Anterior cingulate cortex (tissue), 58 donors: ENCODE results near the gene RAB5IF.
"Not testable (repeated sequence)": the region's sequence is repeated elsewhere in the genome, so short reads cannot be mapped to it uniquely, and the experiment has no call there.

Source experiments
- DNase-seq, 58 donors: peaks; one replicate each; lab custom pipeline; 2025; lab: John Stamatoyannopoulos, UW

Gene RAB5IF

DNA sequence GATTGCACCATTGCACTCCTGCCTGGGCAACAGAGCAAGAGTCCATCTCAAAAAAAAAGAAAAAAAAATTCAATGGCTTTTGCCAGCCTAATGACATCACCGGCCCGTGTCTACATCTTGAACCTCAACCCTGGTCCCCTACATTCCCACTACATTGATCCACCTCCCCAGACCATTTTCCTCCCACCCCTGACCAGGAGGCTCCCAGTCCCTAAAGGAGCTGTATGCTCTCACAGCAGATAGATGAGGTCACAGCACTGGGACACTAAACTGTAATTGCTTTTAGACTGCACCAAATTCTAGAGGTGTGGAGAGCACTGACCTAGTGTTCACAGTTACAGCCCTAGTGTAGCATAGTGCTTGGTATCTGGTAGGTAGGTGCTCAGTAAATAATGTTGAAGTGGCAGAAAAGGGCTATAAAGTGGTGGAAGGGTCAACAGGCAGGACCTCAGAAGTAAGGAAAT, 21.5 kb upstream of the RAB5IF start:
- no peak for DNase-seq

DNA sequence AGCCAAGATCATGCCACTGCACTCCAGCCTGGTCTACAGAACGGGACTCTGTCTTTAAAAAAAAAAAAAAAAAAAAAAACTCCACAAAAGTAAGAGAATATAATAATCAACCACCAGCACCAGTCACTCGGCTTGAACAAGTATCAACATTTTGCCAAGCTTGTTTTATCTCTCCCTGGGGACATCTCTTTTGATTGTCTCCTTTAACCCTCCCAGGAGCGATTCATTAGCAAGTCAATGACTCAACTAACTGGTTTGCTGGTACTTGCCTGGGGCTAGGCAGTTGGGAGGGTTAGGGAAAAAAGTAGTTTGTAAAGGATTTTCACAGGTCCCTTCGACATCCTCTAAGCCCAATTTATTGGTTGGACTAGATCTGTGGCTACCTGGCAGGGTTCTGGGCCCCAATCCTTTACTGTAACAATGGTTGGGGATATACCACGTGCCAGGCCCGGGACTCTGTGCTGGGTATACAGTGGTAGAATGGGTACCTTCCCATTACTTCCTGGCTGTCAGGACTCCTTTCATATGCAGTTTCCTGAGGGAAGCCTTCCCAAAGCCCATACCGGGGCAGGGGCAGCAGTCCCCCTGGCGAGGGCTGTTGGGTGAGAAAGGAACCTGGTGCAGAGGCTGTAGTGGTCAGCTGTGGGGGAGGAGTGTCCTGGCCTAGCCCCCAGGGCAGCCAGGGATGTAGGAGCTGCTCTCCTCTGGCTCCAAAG, 20.0 kb upstream of the RAB5IF start:
- DNase-seq = no peak

DNA sequence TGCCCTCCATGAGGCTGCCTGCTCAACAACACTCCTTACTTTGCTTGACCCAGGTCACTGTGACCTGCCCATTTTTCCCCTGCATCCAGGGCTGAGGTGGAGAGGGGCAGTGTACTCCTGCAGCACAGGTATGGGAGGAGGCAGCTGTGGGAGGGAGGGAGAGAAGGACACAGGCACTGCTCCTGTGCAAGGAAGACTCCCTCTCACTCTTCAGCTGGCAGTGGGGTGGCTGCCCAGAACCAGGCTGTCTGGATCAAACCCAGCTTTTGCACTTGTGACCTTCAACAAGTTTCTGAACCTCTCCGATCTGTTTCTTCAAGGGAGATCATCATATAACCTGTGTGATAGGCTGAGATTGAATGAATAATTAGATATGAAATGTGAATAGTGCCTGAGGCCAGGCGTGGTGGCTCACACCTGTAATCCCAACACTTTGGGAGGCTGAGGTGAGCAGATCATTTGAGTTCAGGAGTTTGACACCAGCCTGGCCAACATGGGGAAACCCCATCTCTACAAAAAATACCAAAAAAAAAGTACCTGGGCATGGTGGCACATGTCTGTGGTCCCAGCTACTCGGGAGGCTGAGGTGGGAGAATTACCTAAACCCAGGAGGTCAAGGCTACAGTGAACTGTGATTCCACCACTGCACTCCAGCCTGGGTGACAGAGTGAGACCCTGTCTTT, 18.1 kb upstream of the RAB5IF start:
- DNase-seq = no peak

DNA sequence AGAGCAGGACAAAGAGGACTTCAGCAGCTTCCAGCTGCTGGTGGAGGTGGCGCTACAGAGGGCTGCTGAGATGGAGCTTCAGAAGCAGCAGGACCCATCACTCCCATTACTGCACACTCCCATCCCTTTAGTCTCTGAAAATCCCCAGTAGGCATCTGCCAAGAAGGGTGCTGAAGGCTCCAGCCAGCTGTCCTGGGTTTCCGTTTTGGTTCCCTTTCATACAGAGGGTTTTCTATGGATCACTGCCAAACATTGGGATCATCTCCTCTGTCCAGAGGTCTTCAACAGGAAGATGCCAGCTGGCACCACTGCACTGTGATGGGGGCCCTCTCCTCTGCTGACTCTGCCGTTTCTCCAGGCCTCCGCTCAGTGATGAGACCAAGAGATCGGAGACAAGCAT, 14.3 kb upstream of the RAB5IF start:
- DNase-seq = no peak

DNA sequence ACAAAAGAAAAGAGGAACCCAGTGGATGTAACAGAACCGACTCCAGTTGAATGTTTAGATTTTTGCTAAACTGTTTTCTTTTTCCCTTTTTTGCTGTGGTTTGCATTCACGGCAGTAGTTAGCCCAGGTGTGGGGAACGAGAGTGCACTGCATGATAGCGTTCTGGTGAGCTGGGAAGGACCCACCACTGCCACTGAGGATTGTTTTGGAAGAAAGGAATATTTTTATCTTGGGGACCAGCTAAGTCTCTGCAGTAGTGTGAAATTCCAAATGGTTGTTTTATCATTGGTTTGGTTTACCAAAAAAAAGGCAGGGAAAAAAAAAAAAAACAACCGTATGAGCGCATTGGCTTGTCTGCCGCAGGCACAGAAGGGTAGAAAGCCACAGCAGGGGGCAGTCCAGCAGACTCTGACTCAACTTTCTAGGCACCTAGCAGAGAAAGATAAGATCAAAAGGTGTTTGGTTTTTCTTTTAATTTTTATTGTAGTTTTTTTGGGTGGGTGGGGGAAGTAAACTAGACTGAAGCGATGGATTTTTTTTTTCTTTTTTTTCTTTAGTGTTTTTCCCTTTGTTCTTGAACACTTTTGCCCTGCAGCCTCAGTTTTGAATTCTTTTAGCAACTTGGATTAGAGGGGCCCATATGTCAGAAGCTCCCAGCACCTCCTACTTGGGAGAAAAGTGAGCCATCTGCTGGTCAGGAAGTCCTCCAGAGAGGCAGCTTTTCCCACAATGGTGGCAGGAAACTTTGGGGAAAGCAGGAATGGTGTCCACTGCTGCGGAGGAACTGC, 13.5 kb upstream of the RAB5IF start:
- DNase-seq = peak in 19 of 58 donors; percentile 2 to 55 (median 17)

DNA sequence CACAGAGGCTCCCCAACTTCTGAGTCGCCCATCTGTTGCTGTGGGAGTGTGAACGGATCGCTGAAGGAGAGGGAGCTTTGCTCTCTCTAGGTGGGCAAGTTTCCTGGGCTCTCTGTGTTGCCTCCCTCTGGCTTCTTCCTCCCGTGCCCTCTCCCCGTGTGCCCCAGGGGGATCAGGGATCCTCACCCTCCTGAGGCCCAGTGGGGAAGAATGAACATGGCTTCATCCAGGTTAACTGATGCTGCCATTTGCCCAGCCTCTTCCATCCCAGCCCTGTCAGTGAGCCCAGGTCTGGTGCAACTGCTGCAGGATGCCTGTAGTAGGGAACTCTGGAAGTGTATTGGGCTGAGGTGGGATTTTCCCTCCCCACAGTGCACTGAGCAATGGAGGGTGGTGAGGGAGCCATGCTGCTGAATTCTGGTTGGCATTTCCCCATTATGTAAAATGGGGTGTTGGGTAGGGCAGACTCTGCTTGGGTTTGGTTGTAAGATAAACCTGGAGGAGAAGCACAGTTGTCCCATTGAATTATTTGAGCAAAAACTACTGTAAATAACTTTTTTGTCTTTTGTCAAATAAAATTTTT, 12.1 kb upstream of the RAB5IF start:
- DNase-seq = peak in 5 of 58 donors; percentile 3 to 7 (median 5)

DNA sequence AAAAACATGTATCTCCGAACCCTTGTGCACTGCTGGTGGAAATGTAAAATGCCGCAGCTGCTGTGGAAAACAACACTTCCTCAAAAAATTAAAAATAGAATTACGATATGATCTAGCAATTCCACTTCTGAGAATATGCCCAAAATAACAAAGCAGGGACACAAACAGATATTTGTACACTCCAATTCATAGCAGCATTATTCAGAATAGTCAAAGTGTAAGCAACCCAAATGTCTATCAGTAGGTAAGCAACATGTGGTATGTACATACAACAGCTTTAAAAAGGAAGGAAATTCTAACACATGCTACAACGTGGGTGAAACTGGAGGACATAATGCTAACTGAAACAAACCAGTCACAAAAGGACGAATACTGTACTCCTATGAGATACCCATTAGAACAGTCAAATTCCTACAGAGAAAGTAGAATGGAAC, 5.7 kb upstream of the RAB5IF start:
- DNase-seq = no peak

DNA sequence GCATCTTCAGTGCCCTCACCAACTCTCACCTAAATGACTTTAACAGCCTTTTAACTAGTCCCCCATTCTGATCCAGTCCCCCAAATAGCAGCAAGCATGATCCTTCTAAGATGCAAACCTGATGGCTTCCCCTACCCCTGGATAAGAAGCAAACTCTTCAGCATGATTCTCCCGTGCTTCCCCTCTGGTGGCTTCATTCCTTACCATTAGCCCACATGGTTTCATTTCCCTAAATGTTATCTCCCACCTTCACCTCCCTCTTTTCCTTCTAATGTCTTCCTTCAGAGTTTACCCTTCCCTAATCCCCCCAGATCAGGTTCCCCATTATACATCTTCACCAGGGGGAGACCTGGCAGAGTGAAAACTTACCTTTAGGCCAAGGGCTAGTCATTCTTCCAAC, 4.0 kb upstream of the RAB5IF start:
- DNase-seq = peak in 1 of 58 donors; percentile 1

DNA sequence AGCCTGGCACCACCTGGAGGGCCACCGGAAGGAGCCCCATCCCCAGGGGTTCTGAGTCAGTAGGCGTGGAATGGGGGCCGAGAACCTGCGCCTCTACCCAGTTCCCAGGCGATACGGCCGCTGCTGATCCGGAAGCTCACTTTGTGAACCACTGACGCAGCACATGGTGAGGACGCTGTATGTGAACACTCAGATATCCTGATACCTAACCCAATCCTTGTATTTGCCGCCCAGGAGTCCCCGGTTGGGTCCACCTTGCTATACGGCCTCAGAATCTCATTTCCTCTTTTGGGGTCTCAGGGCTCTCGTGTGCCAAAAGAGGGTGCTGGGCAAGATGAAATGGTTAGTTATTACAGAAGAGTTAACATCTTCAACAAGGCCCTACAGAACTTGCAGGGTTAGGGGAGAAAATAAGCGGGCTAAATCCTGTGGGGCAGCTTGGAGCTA, 604 bp upstream of the RAB5IF start:
- peak in 15 of 58 donors; percentile 21 to 64 (median 43) for DNase-seq

DNA sequence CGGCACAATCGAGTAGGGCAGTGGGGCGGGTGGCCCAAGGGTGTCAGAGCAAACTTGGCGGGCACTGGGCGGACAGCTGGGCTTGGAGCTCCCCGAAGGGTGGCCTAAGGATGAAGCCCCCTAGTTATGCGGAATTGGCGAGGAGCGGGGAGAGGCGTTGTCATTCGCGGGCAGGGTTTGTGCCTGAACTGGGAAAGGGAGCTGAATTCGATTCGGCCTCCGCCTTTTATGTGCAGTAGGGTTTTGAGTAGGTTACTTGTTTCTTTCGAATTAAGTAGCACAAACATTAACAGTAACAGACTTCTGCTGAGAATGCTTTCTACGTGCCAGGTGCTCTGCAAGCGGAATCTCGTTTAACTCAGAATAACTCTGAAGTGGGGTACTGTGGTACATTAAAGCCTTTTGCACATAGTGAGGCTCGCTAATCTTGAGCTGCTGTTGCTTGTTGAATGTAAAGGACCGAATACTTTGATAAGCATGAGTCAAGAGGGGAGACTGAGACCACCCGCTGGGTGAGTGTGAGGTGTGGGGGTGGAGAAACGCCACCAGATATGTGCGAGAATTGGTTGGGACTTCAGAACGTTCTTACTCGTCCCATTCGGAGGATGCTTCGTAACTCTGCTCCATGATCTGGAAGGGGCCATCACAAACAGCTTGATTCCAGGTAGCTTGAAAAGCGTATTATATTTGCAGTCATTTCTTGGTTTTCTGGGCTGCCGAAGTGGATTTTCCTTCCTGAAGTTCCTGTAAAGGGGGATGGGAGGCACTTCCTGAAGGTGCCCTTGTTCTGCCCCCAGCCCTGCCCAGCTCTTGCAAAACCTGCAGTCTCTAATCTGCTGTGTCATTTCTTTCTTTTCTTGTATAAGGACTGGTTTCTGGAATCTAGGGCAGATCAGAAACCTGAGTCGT, 833 bp downstream of the RAB5IF start:
- peak in 1 of 58 donors; percentile 49 for DNase-seq

DNA sequence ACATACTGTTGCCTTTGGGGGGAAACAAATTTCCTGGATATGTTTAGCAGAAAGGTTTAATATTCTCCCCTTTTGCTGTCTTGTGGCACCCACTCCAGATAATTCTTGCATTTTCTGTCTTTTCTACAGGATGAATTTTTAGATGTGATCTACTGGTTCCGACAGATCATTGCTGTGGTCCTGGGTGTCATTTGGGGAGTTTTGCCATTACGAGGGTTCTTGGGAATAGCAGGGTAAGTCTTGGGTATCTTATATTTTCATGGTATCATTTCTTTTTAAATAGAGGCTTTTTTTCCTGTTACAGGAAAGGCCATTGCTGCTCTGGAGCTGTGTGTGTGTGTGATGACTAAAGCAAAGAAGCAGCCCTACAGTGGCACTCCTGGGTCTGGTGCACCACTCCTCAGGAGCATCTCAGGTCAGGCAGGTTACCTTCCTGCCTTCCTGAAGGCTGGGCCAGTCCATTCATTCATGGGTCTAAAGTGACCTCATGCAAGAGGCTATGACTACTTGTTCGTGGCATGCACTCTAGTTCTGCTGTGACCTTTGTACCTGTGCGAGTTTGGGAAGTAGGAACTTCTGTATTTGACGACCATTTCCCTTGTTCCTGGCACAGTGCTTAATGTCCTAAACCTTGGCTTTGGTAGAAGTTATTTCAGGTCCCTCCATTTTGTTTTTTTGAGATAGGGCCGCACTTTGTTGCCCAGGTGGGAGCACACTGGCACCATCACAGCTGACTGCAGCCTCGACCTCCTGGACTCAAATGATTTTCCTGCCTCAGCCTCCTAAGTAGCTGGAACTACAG, 2.2 kb downstream of the RAB5IF start:
- no peak for DNase-seq

DNA sequence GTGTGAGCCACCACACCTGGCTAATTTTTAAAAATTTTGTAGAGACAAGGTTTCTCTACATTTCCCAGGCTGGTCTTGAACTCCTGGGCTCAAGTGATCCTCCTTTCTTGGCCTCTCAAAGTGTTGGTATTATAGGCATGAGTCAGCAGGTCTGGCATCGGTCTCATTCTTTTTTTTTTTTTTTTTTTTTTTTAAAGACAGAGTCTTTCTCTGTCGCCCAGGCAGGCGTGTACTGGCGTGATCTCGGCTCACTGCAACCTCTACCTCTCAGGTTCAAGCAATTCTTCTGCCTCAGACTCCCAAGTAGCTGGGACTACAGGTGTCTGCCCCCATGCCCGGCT, 2.8 kb downstream of the RAB5IF start:
- DNase-seq = not testable (repeated sequence)

DNA sequence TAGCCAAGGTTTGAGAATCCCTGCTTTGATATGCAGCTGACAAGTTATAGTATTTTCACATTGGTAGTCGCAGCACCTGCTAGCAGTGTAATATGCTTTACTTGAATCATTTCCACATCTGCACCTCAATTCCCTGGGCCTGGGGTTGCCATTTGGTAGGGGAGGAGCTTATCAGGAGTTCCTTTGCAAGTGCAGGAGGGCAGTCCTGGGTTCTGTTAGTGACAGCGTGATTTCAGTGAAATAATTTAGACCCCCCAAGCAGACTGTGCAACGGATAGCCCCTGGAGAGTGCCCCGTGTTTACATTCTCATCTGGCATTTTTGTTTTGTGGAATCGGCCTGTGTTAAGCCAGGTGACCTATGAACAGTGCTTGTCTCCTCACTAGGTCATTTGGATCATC, 6.0 kb downstream of the RAB5IF start:
- no peak for DNase-seq

DNA sequence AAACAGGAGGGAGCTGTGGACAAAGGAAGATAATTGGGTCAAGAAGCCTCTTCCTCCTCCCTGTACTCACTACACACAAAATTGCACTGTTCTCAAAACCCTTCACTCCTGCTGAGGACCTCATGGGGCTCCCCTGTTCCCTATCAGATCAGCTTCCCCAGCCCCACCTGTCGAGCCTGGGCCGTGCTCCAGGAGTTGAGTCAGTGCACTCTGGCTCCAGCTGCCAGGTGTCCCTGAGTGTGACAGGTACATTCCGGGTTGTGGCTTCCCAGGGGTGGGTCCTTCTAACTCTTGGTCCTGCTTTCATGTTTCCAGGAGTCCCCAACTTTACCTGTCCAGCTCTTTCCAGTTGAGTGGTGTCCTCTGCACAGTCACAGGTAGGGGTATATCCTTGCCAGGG, 8.4 kb downstream of the RAB5IF start:
- no peak for DNase-seq

DNA sequence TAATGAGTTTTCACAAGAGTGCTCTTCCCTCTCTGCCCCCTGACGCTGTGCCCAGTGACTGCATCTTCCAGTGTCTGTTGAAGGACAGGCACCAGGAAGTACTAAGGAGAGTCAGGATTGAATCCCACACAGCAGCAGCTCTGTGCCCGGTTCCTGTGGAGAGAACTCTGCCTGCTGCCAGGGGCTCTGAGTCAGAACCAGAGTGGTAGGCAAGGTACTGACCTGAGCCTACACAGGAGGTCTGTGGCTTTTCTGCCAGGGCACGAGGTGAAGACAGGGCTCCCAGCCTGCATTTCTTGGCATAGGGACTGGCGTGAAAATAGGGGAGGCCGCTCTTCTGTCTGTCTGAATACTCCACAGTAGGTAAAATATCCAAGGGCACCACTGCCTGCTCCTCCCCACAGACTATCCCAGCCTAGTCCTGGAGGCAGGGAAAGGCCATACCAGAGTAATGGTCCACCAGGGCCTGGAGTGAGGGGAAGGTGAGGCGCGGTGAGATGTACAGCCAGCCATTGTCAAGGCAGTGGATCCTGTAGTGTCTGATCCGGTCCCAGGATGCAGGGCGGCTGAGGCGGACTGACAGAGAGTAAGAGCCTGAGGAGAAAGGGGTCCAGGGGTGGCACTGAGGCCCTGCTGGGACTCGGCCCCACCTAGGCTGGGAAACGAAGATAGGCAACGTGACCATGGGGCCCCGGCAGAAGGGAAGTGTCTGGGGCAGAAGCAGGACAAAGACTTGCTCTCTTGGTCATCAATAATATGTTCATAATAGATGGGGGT, 9.4 kb downstream of the RAB5IF start:
- DNase-seq = no peak

DNA sequence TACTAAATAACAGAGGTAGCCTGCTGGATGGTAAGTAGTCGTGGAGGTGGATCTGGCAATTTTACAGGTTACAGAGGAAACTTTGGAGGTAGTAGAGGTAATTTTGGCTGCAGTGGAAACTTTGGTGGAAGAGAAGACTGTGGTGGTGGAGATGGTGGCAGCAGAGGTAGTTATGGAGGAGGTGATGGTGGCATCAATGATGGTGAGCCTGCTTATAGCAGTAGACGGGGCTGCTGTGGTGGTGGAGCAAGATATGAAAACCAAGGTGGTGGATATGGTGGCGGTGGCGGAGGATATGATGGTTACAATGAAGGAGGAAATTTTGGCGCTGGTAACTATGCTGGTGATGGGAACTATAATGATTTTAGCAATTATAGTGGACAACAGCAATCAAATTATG, 15.3 kb downstream of the RAB5IF start:
- DNase-seq = no peak

DNA sequence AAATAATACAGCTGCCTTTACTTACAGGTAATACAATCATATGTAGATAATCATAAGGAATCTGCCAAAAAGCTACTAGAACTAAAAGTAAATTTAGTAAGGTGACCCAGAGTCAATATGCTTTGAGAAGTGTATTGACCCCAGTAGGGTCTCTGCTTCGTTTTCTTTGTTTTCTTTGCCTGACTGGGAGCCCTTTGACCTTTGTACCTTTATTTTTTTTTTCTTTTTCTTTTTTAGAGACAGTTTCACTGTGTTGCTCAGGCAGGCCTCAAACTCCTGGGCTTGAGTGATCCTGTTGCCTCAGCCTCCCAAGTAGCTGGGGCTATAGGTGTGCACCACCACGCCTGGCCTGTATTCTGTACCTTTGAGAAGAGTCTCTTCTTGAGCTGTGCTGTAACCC, 17.9 kb downstream of the RAB5IF start:
- DNase-seq = no peak
